Measurements from ENCODE around the gene OCA2. TPM values are rescaled to one million over a fixed set of nuclear protein-coding genes. Genes with fewer than 3 reads are reported as not detected.

The OCA2 gene
- total and polyA plus RNA-seq, 4 donors, result 1.6 to 4.0 (median 2.5) TPM

DNA sequence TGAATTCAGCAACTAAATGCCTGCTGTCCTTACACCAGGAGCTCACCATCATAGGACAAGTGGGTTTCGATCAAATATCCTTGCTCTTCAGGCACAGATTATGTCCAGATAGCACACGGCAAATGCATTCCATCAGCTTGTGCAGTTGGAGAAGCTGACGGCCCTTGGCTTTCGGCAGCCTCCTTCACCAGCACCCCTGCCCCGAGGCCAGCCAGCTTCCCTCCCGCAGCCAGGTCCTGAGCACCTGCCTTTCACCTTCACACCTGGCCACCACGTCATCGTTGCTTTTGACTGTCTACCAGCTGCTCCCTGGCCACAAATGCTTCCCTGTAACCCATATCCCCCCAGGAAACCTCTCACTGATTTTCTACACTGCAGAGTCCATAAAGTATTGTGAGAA lies 355.5 kb downstream of the OCA2 start:
- no peak overlapping the region for H3K27ac ChIP-seq (ENCODE audit: low read depth in 1 of 2, low read length in 2 of 2)
- no peak for ATAC-seq (ENCODE audit: low FRiP score)
- no peaks in the 10 kb centered on the region for H3K9me3 ChIP-seq (ENCODE audit: control insufficient read depth, low read length)
- H3K4me3 ChIP-seq (ENCODE audit: low read length in 2 of 2), result no peak overlapping the region
- H3K27me3 ChIP-seq (ENCODE audit: control insufficient read depth in 1 of 2, insufficient read depth in 2 of 2, low read length in 1 of 2), result no peaks in the 10 kb centered on the region
- no peak for DNase-seq
- H3K4me1 ChIP-seq (ENCODE audit: control insufficient read depth in 1 of 2, insufficient read depth in 2 of 2, low read length in 2 of 2), result no peaks in the 10 kb centered on the region
- intact Hi-C loops (cut with DNase I), result no loop called here
- 88 to 91% methylated on average over 8 of the region's 8 CpGs for WGBS, 2 donors
- no peaks in the 10 kb centered on the region for H3K36me3 ChIP-seq (ENCODE audit: control insufficient read depth in 1 of 2, insufficient read depth in 2 of 2, low read length in 1 of 2)

DNA sequence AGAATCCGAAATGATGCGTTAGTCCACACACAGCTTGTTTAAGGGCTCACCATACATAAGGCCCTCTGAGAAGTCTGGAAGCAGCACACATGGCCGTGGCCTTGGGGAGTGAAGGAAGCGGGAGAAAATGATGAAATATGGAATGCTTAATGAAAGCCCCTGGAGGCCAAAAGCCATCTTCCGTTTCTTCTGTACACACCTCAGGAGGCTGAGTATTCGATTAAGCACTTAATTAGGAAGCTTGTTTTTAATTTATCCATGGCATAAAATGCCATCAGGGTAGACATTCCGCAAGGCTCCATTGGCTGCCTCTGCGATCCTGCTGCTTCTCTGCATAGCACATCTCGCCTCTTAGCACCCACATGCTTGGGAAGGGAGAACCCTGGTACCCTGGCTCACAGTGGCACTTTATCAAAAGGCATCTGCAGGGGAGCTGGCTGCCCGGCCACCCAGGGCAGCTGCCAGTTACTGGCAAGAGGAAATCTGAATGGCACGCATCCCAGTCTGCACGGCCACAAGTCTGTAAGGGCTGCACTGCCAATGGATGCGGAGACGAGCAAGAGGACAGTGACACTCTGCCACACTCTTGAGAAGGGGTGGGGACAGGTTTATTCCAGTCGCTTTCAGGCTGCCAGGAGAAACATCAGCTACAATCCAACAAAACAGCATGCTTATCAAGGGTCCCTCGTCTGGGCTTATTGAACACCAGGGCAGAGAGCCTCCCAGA lies 356.2 kb downstream of the OCA2 start:
- Histone ChIP-seq H3K36me3 (ENCODE audit: control insufficient read depth in 1 of 2, insufficient read depth in 2 of 2, low read length in 1 of 2) (no peaks in the 10 kb centered on the region), H3K9me3 (ENCODE audit: control insufficient read depth, low read length) (no peaks in the 10 kb centered on the region), H3K4me1 (ENCODE audit: control insufficient read depth in 1 of 2, insufficient read depth in 2 of 2, low read length in 2 of 2) (no peaks in the 10 kb centered on the region), H3K4me3 (ENCODE audit: low read length in 2 of 2) (no peak overlapping the region), H3K27me3 (ENCODE audit: control insufficient read depth in 1 of 2, insufficient read depth in 2 of 2, low read length in 1 of 2) (no peaks in the 10 kb centered on the region), H3K27ac (ENCODE audit: low read depth in 1 of 2, low read length in 2 of 2) (no peak overlapping the region)
- DNase-seq, result no peak
- no peak for ATAC-seq (ENCODE audit: low FRiP score)
- 45 to 55% methylated on average over 16 of the region's 16 CpGs for WGBS, 2 donors
- intact Hi-C loops (cut with DNase I), result no loop called here

DNA sequence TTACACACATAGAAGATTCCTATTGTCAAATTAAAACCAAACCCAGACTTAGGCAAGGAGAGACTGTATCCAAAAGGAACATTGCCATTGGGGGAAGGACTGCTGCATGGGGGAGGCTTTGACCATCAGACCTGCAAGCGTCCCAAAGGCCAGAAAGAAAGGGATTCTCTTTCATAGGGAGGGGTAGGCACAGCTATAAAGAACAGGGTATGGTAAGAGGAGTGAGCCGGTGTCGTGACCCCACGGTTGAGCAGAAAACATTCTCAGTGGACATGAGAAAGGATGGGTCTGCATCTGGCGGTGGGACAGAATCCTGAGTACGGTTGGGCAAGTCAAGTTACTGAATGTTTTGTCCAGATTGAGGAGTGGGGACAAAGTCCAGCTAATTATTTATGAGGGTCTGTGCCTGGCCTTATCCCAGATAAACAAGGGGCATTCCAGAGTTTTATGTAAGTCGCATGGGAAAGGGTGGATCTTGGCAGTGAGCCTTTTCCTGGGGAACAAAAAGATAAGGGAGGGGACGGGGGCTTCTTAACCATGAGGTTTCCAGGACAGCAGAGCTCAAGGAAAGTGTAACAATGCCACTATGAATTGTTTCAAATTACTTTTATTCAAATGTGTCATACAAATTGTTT lies 357.8 kb downstream of the OCA2 start:
- DNase-seq (no peak), ATAC-seq (ENCODE audit: low FRiP score) (no peak)
- Histone ChIP-seq H3K27me3 (ENCODE audit: control insufficient read depth in 1 of 2, insufficient read depth in 2 of 2, low read length in 1 of 2) (no peaks in the 10 kb centered on the region), H3K4me3 (ENCODE audit: low read length in 2 of 2) (no peak overlapping the region), H3K4me1 (ENCODE audit: control insufficient read depth in 1 of 2, insufficient read depth in 2 of 2, low read length in 2 of 2) (no peaks in the 10 kb centered on the region), H3K9me3 (ENCODE audit: control insufficient read depth, low read length) (no peaks in the 10 kb centered on the region), H3K36me3 (ENCODE audit: control insufficient read depth in 1 of 2, insufficient read depth in 2 of 2, low read length in 1 of 2) (no peaks in the 10 kb centered on the region), H3K27ac (ENCODE audit: low read depth in 1 of 2, low read length in 2 of 2) (no peak overlapping the region)
- 58 to 70% methylated on average over 8 of the region's 8 CpGs for WGBS, 2 donors
- intact Hi-C loops (cut with DNase I), result no loop called here

DNA sequence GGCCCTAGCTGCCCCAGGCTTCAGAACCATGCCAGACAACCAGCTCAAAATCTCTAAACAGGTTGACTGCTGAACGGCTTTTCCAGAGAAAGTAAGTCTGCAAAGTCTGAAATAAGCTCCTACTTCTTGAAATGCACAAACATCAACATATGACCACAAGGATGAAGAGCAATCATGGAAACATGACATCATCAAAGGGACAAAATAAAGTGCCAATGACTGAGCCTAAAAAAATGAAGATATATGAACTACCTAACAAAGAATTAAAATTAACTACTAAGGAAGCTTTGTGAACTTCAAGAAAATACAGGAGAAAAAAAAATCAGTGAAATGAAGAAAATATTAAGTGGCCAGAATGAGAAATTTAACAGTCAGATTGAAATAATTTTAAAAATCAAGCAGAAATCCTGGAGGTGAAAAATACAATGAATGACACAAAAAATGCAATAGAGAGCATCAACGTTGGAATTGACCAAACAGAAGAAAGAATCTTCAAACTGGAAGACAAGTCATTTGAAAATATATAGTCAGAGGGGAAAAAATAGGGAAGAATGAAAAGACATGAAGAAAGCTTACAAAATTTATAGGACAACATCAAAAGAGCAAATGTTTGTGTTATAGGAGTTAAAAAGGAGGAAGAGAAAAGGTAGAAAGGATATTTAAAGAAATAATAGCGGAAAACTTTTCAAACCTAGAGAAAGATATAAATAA lies 364.2 kb downstream of the OCA2 start:
- Histone ChIP-seq H3K27ac (ENCODE audit: low read depth in 1 of 2, low read length in 2 of 2) (no peak overlapping the region), H3K27me3 (ENCODE audit: control insufficient read depth in 1 of 2, insufficient read depth in 2 of 2, low read length in 1 of 2) (no peaks in the 10 kb centered on the region), H3K9me3 (ENCODE audit: control insufficient read depth, low read length) (peaks cover 6% of the 10 kb centered on the region), H3K4me1 (ENCODE audit: control insufficient read depth in 1 of 2, insufficient read depth in 2 of 2, low read length in 2 of 2) (no peaks in the 10 kb centered on the region), H3K36me3 (ENCODE audit: control insufficient read depth in 1 of 2, insufficient read depth in 2 of 2, low read length in 1 of 2) (no peaks in the 10 kb centered on the region), H3K4me3 (ENCODE audit: low read length in 2 of 2) (no peak overlapping the region)
- intact Hi-C loops (cut with DNase I), result no loop called here
- no peak for DNase-seq
- ATAC-seq (ENCODE audit: low FRiP score), result no peak
- WGBS, 2 donors, result 90 to 91% methylated on average over 3 of the region's 3 CpGs

DNA sequence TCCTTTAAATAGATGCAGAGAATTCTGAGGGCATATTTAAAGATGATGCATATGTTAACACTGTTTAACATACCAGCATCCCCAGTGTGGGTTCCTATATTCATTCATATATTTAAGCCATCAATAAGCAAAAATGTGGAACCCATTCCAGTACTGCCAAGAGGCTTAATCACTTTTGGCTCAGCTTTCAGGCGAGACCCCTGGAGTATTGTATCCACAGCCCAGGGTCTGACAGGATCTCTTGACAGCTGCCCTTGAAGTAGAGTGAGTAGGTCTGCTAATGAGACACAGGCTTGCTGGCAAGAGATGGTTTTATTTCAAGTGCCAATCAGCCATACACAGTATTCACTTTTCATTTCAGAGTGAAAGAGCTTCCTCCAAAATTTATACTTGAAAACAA lies 367.3 kb downstream of the OCA2 start:
- no peak overlapping the region for H3K27ac ChIP-seq (ENCODE audit: low read depth in 1 of 2, low read length in 2 of 2)
- ATAC-seq (ENCODE audit: low FRiP score), result no peak
- no peak overlapping the region for H3K4me3 ChIP-seq (ENCODE audit: low read length in 2 of 2)
- intact Hi-C loops (cut with DNase I), result no loop called here
- no peak for DNase-seq
- no peaks in the 10 kb centered on the region for H3K4me1 ChIP-seq (ENCODE audit: control insufficient read depth in 1 of 2, insufficient read depth in 2 of 2, low read length in 2 of 2)
- 45 to 47% methylated on average over 1 of the region's 1 CpG for WGBS, 2 donors
- H3K27me3 ChIP-seq (ENCODE audit: control insufficient read depth in 1 of 2, insufficient read depth in 2 of 2, low read length in 1 of 2), result no peaks in the 10 kb centered on the region
- H3K9me3 ChIP-seq (ENCODE audit: control insufficient read depth, low read length), result peaks cover 6% of the 10 kb centered on the region
- H3K36me3 ChIP-seq (ENCODE audit: control insufficient read depth in 1 of 2, insufficient read depth in 2 of 2, low read length in 1 of 2), result no peaks in the 10 kb centered on the region

DNA sequence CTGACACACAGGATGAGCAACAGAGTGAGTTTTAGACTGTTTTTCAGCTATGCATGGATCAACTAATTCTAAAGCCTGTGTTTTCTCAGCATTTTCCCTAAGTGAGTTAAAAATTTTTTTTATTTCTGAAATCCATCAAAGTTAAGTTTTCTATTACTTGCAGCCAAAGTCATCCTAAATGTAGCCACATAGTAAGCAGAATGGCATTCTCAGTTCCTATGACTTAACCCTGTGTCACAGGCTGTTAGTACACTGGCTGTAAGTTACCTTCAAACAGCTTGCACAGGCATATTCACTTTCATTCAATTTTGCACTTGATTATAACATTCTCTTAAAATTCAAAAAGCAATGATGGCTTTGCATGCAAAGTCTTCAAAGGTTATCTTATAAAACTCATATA lies 368.2 kb downstream of the OCA2 start:
- H3K4me1 ChIP-seq (ENCODE audit: control insufficient read depth in 1 of 2, insufficient read depth in 2 of 2, low read length in 2 of 2), result no peaks in the 10 kb centered on the region
- ATAC-seq (ENCODE audit: low FRiP score) (no peak), DNase-seq (no peak)
- no peaks in the 10 kb centered on the region for H3K36me3 ChIP-seq (ENCODE audit: control insufficient read depth in 1 of 2, insufficient read depth in 2 of 2, low read length in 1 of 2)
- no peak overlapping the region for H3K27ac ChIP-seq (ENCODE audit: low read depth in 1 of 2, low read length in 2 of 2)
- no peak overlapping the region for H3K4me3 ChIP-seq (ENCODE audit: low read length in 2 of 2)
- peaks cover 7% of the 10 kb centered on the region for H3K9me3 ChIP-seq (ENCODE audit: control insufficient read depth, low read length)
- H3K27me3 ChIP-seq (ENCODE audit: control insufficient read depth in 1 of 2, insufficient read depth in 2 of 2, low read length in 1 of 2), result no peaks in the 10 kb centered on the region
- intact Hi-C loops (cut with DNase I), result no loop called here

DNA sequence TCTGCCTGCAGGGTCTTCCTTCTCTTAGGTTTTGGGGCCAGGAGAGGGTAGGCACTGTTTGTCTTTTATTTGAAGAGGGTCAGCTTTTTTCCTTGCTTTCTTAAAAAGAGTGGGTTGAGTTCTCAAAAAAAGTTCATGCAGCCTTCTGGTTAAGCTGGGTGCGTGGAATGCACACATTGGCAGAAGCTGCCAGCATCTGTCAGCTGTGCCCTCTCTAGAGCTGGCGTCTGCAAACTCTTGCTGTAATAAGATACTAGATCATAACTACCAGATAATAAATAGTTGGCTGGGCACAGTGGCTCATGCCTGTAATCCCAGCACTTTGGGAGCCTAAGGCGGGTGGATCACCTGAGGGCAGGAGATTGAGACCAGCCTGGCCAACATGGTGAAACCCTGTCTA lies 373.4 kb downstream of the OCA2 start:
- Histone ChIP-seq H3K9me3 (ENCODE audit: control insufficient read depth, low read length) (peaks cover 1% of the 10 kb centered on the region), H3K27me3 (ENCODE audit: control insufficient read depth in 1 of 2, insufficient read depth in 2 of 2, low read length in 1 of 2) (no peaks in the 10 kb centered on the region), H3K4me1 (ENCODE audit: control insufficient read depth in 1 of 2, insufficient read depth in 2 of 2, low read length in 2 of 2) (no peaks in the 10 kb centered on the region), H3K36me3 (ENCODE audit: control insufficient read depth in 1 of 2, insufficient read depth in 2 of 2, low read length in 1 of 2) (no peaks in the 10 kb centered on the region), H3K4me3 (ENCODE audit: low read length in 2 of 2) (no peak overlapping the region), H3K27ac (ENCODE audit: low read depth in 1 of 2, low read length in 2 of 2) (no peak overlapping the region)
- 74 to 75% methylated on average over 3 of the region's 3 CpGs for WGBS, 2 donors
- no peak for DNase-seq
- intact Hi-C loops (cut with DNase I), result no loop called here
- no peak for ATAC-seq (ENCODE audit: low FRiP score)

DNA sequence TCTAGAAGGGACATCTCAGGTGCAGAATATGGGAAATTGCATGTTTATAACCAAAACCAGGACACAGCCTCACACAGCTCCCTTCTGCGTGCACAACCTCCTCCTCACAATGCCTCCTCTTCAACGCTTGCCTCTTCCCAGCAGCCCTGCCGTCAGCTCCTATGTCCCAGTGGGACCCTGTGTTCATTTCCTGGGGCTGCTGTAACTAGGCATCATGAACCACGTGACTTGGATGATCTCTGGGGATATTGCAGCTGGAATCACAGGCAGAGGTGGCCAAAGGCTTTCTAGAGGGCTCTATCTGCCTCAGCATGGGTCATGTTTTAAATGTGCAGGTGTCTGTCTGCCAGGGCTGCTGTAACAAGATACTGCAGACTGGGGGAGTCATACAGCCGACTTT lies 375.3 kb downstream of the OCA2 start:
- Histone ChIP-seq H3K36me3 (ENCODE audit: control insufficient read depth in 1 of 2, insufficient read depth in 2 of 2, low read length in 1 of 2) (no peaks in the 10 kb centered on the region), H3K27ac (ENCODE audit: low read depth in 1 of 2, low read length in 2 of 2) (no peak overlapping the region), H3K9me3 (ENCODE audit: control insufficient read depth, low read length) (peaks cover 1% of the 10 kb centered on the region), H3K27me3 (ENCODE audit: control insufficient read depth in 1 of 2, insufficient read depth in 2 of 2, low read length in 1 of 2) (no peaks in the 10 kb centered on the region), H3K4me1 (ENCODE audit: control insufficient read depth in 1 of 2, insufficient read depth in 2 of 2, low read length in 2 of 2) (no peaks in the 10 kb centered on the region), H3K4me3 (ENCODE audit: low read length in 2 of 2) (no peak overlapping the region)
- DNase-seq (no peak), ATAC-seq (ENCODE audit: low FRiP score) (no peak)
- whole genome bisulfite sequencing, 2 donors, result 28 to 34% methylated on average over 4 to 5 of the region's 5 CpGs
- intact Hi-C loops (cut with DNase I), result no loop called here

DNA sequence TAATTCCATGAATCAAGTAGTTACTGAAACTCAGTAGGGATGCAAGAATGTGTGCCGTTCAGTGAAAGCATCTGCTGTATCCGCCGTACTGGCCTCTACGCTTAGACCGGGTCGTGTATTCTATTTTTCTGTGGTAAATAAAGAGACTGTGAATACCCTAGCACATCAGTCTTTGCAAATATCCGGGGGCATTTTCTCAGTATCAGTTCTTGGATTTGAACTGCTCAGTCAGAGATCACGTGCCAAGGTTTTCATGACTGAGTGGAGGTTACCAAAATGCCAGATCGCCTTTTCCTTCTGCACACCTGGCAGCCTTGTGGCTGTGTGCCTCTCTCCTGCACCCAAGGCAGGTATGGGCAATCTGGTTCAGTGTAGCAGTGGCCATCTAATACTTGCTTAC lies 377.0 kb downstream of the OCA2 start:
- ATAC-seq (ENCODE audit: low FRiP score) (no peak), DNase-seq (no peak)
- peaks cover 7% of the 10 kb centered on the region for H3K9me3 ChIP-seq (ENCODE audit: control insufficient read depth, low read length)
- H3K27me3 ChIP-seq (ENCODE audit: control insufficient read depth in 1 of 2, insufficient read depth in 2 of 2, low read length in 1 of 2), result no peaks in the 10 kb centered on the region
- no peak overlapping the region for H3K4me3 ChIP-seq (ENCODE audit: low read length in 2 of 2)
- peaks cover 0 to 2% of the 10 kb centered on the region in 2 donors for H3K36me3 ChIP-seq (ENCODE audit: control insufficient read depth in 1 of 2, insufficient read depth in 2 of 2, low read length in 1 of 2)
- intact Hi-C loops (cut with DNase I), result no loop called here
- no peaks in the 10 kb centered on the region for H3K4me1 ChIP-seq (ENCODE audit: control insufficient read depth in 1 of 2, insufficient read depth in 2 of 2, low read length in 2 of 2)
- no peak overlapping the region for H3K27ac ChIP-seq (ENCODE audit: low read depth in 1 of 2, low read length in 2 of 2)
- WGBS, 2 donors, result 81 to 82% methylated on average over 9 of the region's 9 CpGs
